RPMI7951 (cell line): ENCODE measurements around the gene PMPCA. TPM values are rescaled to one million over a fixed set of nuclear protein-coding genes. Genes with fewer than 3 reads are reported as not detected.
"Not testable (repeated sequence)": the region's sequence is repeated elsewhere in the genome, so short reads cannot be mapped to it uniquely, and the experiment has no call there.

Experiments used
- DNase-seq: peaks from one replicate; pipeline ENCODE4 v3.0.0-alpha.2; 2012; ENCODE audit warnings: low read depth
- total RNA-seq: library from RNA; depleted of rRNA; stranded (reverse); fragments of >200 nt; shearing (Covaris generic); gene quantifications from 2 replicates; pipeline ENCODE4 v1.2.3, GENCODE V29; 2014

Gene PMPCA
- total RNA-seq, 1 experiment from 2014 or later: 23.6 TPM

- DNase-seq: no peak
Observed at GRCh38 chr9:136412962-136413361, 2.5 kb downstream of the PMPCA start.

DNA sequence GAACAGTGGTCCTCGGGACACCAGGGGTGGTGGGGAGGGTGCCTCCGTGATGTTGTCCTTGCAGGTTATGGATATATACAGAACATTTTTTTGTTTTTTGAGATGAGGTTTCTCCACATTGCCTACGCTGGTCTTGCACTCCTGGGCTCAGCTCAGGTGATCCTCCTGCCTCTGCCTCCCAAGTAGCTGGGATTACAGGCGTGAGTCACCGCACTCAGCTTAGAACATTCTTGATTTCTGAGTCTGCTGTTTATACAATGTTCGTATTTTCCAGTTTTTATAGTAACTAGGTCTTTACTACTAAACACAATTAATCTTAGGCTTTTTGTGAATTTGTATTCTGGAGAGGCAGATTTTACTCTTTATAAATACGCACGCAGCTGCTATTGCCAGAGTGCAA is 6.0 kb downstream of the PMPCA start:
- DNase-seq: no peak

- no peak for DNase-seq
Observed at GRCh38 chr9:136416914-136417313, 6.5 kb downstream of the PMPCA start.

- DNase-seq: no peak
Observed at GRCh38 chr9:136418182-136419091, 8.0 kb downstream of the PMPCA start.

DNA sequence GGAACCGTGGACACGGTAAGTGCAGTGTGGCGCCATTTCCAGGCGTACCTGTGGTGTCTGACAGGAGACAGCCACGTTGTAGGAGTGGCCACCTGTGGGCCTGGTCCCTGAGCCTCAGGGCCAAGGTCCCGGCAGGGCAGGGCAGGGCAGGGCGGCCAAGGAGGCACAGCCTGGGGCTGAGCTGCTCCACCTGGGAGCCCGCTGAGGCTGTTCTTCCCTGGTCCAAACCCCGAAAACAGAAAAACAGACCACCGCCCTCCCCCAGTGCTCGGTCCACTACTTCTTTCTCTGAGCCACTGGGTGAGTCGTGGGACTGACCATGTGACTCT is 8.6 kb downstream of the PMPCA start:
- DNase-seq: no peak

- DNase-seq: no peak
Observed at GRCh38 chr9:136421791-136422190, 11.3 kb downstream of the PMPCA start.

DNA sequence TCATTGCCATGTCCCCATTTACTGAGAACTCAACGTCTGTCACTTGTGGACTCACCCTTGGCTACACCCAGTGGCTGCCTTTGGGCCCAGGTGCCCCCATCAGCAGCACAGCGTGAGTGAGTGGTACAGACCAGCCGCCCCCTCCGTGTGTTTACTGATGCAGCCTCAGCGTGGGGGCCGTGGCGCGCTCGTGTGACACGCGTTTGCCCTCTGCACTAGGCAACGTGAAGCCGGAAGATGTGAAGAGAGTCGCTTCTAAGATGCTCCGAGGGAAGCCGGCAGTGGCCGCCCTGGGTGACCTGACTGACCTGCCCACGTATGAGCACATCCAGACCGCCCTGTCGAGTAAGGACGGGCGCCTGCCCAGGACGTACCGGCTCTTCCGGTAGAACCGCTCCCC is 12.4 kb downstream of the PMPCA start:
- no peak for DNase-seq

DNA sequence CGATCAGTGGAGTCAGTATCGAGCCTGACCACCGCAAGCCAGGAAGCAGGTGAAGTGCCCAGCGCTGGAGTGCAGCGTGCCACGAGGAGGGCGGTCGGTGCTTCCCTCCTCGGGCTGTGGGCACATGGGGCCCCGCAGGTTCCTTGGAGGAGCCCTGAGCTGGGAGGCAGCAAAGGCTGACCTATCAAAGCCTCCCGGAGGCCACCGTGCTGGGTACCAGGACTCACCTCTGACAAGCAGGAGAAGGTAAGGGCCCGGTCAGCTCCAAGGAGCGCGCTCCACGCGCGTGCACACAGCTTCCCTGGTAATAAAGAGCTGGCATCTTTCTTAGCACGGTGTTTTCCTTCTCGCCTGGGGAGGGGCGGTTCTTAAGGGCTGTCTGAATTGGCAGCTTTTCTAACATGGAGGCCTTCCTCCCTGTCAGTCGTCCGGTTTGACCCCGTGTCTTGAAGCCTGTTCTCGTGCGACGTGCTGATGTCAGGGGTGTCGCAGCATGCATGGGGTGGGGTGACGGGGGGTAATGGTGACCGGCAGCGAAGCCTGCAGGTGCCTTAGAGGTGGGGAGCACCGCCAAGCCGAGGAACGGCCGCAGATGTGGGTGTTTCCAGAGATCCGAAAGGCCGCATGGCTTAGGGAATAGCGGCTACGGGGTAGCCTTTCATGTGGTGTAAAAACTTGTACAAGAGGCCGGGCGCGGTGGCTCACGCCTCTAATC is 13.1 kb downstream of the PMPCA start:
- no peak for DNase-seq

DNA sequence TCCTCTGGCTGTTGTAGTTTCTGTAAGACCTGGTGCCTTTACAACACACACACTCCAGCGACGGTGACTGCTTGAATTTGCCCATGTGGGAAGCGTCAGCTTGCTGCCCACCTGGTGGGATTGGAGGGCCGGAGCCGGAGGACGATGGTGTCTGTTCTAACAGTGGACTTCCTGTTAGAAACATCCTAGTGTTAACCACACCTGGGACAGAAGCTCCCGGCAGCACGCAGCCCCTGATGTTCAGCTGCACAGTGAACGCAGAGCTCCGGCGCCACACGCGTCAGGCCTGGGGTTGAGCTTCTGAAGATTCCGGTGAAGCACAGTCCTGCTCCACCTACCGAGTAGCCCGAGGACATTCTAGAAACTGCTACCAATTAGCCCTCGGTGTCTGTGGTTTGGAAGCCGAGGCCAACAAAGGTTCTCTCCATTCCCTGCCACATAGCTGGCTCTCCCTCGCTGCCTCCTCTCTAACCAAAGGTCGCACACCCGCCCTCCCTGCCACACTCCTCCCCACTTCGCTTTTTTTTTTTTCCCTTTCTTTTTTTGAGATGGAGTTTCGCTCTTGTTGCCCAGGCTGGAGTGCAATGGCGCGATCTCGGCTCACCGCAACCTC is 14.4 kb downstream of the PMPCA start:
- DNase-seq: no peak

DNA sequence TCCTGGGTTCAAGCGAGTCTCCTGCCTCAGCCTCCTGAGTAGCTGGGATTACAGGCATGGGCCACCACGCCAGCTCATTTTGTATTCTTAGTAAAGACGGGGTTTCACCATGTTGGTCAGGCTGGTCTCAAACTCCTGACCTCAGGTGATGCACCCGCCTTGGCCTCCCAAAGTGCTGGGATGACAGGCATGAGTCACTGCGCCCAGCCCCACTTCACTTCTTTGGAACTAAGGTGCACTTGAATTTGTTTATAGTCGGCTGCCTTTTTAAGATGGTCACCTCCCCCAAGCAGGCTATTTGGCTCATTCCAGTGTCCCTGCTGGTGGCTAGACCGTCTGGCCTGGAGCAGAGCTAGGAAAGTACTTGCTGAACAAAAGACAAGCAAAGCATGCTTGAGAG is 14.9 kb downstream of the PMPCA start:
- not testable (repeated sequence) for DNase-seq

DNA sequence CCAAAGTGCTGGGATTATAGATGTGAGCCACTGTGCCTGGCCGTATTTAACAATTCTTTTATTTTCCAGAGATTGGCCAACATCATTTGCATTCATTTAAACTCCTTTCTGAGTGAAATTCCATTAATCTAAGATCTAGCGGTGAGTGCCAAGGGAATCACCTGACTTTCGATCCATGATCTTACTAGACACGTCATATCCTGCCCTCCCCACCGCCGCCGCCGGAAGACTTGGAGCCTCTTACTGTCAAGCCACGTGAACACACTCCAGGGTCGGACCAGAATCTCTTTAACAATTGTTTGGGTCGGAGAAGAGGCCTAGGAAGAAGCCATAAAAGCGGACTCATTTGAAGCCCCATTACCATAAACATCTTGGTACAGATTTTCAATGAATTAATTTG is 16.3 kb downstream of the PMPCA start:
- DNase-seq: no peak

DNA sequence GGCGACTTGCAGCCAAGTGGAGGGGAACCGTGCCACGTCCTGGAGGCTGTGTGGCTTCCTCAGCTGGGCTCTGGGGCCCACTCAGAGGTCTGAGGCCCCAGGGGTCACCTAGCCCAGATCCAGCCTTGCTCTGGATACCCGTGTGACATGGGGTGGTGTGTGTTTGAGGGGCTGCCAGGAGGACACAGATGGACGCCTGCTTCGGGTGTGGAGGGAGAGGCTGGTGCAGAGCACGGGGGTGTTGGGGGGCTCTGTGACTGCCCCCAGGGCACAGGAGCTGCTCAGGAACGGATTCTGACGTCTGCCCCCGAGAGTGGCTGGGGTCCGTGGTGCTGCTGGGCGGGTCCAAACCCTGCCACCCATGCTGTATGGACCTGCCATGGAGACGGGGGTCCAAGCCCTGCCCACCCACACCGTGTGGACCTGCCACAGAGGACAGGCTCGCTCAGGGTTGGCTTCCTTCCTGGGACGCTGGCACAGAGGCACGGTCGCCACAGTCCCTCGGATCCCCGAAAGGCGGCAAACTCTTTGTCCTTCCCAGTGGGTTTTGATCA is 18.7 kb downstream of the PMPCA start:
- DNase-seq: no peak

DNA sequence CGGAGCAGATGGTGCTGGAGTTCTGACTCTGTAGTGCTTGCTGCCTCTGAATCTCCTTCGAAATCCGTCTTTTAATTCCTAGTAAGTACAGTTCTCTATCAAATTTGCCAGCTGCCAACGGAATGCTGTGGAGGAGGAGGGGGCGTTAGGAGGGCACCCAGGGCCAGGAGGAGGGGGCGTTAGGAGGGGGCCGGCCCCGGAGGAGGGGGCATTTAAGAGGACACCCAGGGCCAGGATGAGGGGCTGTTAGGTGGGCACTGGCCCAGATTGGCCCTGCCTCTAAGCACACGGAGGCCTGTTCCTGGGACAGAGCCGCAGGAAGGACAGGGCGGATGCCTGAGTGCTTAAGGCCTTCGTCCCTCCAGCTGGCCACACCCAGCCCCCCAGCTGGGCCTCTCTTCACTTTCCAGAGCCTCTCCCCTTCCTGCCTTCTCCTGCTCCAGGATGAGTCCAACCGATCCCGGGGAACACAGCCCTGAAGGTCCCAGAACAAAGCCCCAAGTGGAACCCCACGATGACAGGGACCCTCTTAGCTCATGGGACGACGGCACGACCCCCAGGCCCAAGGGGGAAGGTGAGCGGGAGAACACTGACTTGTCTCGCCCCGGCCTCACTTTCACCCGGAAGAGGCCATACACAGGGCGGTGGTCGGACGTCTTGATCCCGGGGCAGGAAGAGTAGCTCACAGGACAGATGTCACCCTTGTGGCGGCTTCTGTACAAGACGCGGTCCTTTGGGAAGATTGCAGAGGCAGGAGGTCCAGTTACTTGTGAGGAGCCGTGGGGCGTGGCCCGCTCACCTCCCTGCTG is 19.4 kb downstream of the PMPCA start:
- no peak for DNase-seq

DNA sequence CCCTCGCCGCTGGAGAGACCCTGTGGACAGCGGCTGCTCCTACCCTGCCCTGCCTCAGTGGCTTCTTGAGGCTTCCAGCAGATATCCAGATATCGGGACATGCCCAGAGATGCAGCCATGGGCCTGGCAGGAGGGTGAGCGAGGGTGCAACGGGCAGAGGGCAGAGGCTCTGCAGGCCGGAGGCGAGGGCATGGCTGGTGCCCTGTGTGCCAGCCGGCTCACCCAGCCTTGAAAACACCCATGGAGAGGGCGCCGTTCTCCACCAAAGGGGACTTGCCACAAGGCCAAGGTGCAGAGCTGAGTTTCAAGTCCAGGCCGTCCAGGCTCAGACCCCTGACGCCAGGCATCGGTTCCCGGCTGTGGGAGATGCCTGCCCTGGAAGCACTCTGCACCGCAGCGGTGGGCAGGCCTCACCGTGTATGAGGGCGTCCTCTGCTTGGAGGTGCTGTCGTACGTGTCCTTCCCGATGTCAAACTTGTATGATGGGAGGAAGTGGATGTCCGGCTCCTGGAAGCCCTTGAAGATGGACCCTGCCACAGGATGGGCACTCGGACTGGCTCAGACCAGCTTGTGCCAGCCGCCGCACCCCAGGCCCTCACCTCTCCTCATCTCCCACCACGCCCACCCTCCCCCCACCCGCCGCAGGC is 20.3 kb downstream of the PMPCA start:
- DNase-seq: no peak

- DNase-seq: no peak
Observed at GRCh38 chr9:136431782-136432350, 21.4 kb downstream of the PMPCA start.

- no peak for DNase-seq
Observed at GRCh38 chr9:136432591-136432990, 22.1 kb downstream of the PMPCA start.

DNA sequence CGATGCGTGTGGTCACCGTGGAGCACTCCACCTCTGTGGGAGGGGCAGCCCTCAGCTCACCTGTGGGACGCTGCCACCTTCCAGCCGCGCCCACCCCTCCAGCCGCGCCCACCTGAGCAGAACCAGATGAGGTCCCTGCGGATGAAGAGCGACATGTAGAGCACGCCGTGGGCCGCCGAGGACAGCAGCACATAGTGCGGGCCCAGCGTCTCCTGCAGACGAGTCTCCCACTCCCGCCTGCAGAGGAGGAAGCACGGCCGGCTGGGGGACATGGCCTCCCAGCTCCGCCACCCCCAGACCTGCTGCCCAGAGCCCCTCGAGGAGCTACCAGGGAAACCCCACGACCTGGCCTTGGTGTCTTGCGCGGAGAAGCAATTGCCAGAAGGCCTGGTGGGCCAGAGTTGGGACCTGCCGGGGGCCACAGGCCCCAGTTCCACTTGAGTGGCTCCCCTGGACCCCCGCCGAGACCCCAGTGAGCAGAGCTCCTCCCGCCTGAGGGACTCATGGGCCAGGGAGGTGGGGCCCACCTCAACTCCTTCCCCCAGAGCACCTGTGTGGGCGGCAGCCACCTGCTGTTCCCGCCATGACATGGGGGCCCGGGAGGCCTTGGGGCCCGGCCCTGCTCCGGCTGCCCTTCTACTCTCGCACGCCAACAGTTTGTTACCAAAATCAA is 22.7 kb downstream of the PMPCA start:
- no peak for DNase-seq

DNA sequence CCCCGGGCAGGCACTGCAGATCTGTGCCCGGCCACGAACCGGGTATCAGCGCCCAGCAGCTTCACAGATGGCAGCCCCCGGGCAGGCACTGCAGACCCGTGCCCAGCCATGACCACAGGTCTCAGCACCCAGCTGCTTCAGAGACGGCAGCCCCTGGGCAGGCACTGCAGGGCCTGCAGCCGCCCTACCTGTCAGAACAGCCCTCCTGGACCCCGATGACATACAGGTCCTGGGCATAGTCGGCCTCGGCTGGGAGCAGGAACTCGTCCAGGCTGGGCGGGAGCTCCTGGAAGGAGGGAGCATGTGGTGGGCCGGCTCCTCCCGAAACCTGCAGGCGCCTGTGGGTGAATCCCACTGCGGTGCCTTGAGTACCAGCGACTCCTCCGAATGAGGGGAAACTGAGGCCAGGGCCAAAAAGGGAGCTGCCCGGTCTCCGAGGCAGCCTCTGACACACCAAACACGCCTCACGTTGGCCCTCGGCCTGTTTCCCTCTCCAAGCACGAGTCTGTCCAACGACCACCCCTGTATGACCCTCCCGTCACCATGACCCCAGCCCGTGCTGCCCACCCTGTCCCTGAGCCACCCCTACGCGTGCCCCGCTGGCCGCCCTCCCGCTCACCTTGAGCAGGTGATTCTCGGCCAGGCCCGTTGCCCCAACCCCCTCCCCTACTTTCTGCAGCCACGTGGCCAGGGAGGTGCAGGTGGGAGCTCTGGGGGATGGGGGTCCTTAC is 23.6 kb downstream of the PMPCA start:
- no peak for DNase-seq

DNA sequence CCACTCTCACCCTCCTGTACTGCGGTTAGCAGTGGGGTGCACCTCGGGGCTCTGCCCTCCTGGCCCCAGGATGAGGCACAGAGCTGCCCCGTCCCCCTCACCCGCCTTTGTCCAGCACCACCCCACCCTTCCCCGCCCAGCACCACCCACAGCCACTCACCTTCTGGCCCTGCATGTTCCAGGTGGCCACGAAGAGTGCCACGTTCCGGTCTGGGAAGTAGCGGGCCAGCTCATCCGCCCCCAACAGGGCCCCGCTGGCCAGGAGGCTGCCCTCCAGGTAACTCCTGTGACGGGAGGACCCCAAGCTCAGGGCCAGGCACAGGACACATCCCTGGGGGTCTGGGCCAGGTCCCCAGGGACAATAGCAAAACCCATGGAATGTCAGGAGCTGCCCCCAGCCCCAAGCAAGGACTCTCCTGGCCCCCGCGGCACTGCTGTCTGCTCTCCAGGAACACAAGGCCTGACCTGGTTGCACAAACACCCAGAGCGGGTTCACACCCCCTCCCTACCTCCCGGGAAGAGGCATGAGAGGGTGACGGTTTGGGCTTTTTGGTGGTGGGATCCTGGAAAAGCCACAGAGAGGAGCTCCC is 24.2 kb downstream of the PMPCA start:
- no peak for DNase-seq
